Skeletal muscle cell (primary cell): Measurements from ENCODE around the gene TUSC1.

Source experiments
- DNase-seq: peaks from one replicate; pipeline ENCODE4 v3.0.0-alpha.2; 2010; ENCODE audit warnings: low read depth
- H3K4me3 ChIP-seq: 2 replicates; pipeline ENCODE4 v1.5.1; 2011; ENCODE audit warnings: low read depth, mild to moderate bottlenecking, control low read depth, low read length, moderate library complexity

TUSC1 gene

GRCh38 chr9:25629231-25629630 is 49.0 kb downstream of the TUSC1 start:
- H3K4me3 ChIP-seq: no peak overlapping the region
- DNase-seq: no peak
